GDM1 (cell line): ENCODE results near the gene CRB1.

ENCODE experiments used
- DNase-seq: peaks from one replicate; lab custom pipeline; 2025; lab: John Stamatoyannopoulos, UW

Gene CRB1

DNA sequence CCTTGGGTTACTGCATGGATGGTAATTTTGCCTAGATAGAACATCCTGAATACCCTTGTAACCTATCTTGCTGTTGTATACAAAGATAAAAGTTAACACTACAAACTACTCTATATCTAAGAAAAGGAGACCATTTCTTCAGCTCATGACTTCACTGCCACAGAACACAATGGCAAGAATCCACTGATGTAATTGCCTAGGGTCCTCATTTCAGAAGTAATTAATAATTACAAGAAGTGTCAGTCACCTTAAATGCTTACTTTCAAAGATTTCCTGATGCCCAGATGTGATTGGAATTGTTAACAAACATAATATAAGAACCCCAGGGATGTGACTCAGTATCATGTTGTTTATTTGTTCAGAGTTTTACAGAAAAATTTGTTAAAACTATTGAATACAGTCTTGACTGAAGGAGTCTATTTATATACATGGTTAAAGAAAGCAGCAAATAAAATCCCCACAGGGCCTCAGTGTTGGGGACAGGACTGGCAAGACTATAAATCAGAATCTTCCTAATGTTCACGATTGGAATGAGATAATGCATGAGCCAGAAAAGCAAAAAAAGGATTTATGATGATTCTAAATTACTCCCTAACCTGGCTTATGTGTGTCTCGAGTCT lies 83.9 kb downstream of the CRB1 start:
- no peak for DNase-seq

GRCh38 chr1:197355248-197355995 lies 87.4 kb downstream of the CRB1 start:
- DNase-seq, result no peak

GRCh38 chr1:197356723-197357533 lies 88.9 kb downstream of the CRB1 start:
- peak; percentile 21 for DNase-seq

- no peak for DNase-seq
These were observed 90.9 kb downstream of the CRB1 start for GRCh38 chr1:197358959-197359358.

DNA sequence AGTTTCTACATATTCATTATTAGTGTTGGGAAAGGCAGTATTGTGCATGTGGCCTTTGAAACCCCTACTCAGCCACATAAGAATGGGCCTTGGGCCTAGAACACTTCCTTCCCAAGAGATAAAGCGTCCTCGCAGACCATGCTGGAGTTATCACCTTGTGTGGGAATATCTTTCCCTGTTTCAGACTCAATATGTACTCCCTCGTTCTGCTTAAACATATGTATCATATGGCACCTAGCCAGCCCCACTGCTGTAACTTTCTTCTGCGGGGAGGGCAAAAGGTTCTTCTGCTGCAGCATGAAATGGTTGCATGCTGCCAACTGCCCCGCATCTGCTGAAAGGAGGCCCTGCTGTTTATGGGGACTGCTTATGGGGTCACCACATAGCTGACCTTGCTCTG lies 92.0 kb downstream of the CRB1 start:
- no peak for DNase-seq

GRCh38 chr1:197362871-197363270 lies 94.8 kb downstream of the CRB1 start:
- DNase-seq, result no peak

- DNase-seq, result no peak
These were observed 95.8 kb downstream of the CRB1 start for GRCh38 chr1:197363855-197364254.

- no peak for DNase-seq
These were observed 98.9 kb downstream of the CRB1 start for GRCh38 chr1:197366996-197367395.

- DNase-seq, result no peak
These were observed 99.6 kb downstream of the CRB1 start for GRCh38 chr1:197367627-197368026.

- no peak for DNase-seq
These were observed 106.4 kb downstream of the CRB1 start for GRCh38 chr1:197374428-197374827.

DNA sequence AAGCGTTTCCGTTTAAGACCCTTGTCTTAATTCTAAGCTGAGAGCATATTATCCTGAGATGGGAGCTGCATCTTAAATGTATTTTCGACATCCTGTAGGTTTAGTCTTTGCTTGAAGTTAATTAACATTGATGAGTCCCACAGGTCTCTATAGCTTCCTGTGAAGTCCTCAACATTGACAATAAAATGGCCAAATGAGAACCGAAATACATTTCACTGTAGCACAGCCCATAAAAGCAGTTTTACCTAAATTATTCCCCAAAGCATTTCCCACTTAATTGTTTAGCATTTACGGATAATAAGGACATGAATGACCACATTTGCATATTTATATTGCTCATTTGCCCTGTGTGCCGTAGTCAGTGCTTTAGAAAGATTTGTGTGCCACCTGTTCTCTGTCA lies 116.4 kb downstream of the CRB1 start:
- no peak for DNase-seq

- DNase-seq, result no peak
These were observed 120.7 kb downstream of the CRB1 start for GRCh38 chr1:197388801-197389200.

DNA sequence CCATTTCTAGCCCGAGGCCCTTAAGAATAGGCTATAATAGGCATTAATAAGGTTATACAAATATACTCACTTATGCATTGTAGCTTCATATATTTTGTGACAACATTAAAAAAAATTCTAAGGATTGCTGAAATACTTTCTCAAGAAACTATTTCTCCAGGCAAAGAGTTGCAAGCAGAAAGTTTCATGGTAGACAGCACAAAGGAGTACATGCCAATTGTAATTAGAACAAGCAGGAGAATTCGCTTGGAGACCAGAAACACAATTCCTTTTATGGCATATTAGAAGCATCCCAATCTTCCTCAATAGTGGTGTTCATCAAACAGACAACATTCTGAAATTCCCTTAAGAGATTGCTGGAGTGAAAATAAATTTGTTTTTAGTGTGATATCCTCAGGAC lies 122.8 kb downstream of the CRB1 start:
- no peak for DNase-seq

- DNase-seq, result peak; percentile 7
These were observed 123.5 kb downstream of the CRB1 start for GRCh38 chr1:197391303-197392226.

DNA sequence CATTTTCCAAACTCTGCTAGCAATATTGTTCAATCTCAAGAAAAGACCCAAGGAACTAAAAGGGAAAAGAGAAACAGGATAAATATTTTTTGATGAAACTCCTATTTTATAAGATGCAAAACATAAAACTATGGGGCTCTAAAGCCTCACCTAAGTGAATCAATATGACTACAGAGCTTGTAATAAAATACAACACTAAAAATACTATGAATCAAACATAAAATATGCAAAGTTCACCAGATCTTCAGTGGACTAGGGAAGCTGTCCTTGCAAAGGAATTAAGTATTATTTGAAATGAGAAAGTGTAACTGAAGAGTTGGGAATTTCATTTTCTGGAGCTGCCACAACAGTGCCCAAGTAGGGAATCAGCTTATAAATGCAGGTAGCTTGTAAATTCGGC lies 124.5 kb downstream of the CRB1 start:
- DNase-seq, result no peak

- DNase-seq, result no peak
These were observed 125.1 kb downstream of the CRB1 start for GRCh38 chr1:197393105-197393504.

GRCh38 chr1:197393772-197394171 lies 125.7 kb downstream of the CRB1 start:
- DNase-seq, result no peak

- no peak for DNase-seq
These were observed 127.0 kb downstream of the CRB1 start for GRCh38 chr1:197394831-197395608.

DNA sequence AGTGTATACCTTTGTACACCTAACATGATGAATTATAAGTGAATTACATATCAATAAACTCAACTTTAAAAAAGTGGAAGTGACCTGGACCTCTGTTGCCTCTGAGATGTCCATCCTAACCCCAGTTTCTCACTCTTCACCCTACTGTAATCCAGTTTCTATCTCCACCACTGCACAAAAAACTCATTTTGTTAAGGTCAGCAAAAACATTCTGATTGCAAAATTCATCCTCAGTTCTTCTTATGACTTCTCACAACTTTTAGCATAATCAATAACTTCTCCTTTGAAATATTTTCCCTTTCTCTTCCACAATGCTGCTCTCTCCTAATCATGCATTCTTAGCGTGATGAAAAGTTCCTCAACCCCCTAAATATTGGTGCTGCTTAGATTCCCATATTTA lies 129.8 kb downstream of the CRB1 start:
- DNase-seq, result no peak

GRCh38 chr1:197399755-197400521 lies 131.9 kb downstream of the CRB1 start:
- peak; percentile 26 for DNase-seq
